Fibroblast of the aortic adventitia (primary cell): Measurements from ENCODE around the gene TFAM. TPM values are rescaled to one million over a fixed set of nuclear protein-coding genes. Genes with fewer than 3 reads are reported as not detected.
A peak's percentile ranks its signal among the peaks of the same experiment; 100 is the strongest.

Experiments used
- DNase-seq: peaks from one replicate; pipeline ENCODE4 v3.0.0-alpha.2; 2010; ENCODE audit warnings: low read depth
- H3K4me3 ChIP-seq: 2 replicates; pipeline ENCODE4 v1.5.1; 2011; ENCODE audit warnings: low read depth, mild to moderate bottlenecking, control low read depth, low read length, moderate library complexity
- total RNA-seq: library from RNA; depleted of rRNA; stranded (reverse); fragments of >200 nt; gene quantifications from 2 replicates; pipeline ENCODE4 v1.2.3, GENCODE V29; 2012; ENCODE audit warnings: low replicate concordance
- TF ChIP-seq, protein P1 (sequence below): IDR thresholded peaks from 2 replicates; pipeline ENCODE4 v1.5.1; 2011; ENCODE audit warnings: mild to moderate bottlenecking, low read length, control low read depth, inconsistent platforms; ENCODE audit not compliant: insufficient read depth

TFAM gene
- total RNA-seq, 1 donor: 24.9 TPM

GRCh38 chr10:58372607-58373441 lies 12.4 kb upstream of the TFAM start:
- DNase-seq: no peak
- TF ChIP-seq, protein P1, sequence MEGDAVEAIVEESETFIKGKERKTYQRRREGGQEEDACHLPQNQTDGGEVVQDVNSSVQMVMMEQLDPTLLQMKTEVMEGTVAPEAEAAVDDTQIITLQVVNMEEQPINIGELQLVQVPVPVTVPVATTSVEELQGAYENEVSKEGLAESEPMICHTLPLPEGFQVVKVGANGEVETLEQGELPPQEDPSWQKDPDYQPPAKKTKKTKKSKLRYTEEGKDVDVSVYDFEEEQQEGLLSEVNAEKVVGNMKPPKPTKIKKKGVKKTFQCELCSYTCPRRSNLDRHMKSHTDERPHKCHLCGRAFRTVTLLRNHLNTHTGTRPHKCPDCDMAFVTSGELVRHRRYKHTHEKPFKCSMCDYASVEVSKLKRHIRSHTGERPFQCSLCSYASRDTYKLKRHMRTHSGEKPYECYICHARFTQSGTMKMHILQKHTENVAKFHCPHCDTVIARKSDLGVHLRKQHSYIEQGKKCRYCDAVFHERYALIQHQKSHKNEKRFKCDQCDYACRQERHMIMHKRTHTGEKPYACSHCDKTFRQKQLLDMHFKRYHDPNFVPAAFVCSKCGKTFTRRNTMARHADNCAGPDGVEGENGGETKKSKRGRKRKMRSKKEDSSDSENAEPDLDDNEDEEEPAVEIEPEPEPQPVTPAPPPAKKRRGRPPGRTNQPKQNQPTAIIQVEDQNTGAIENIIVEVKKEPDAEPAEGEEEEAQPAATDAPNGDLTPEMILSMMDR: no peak

GRCh38 chr10:58373442-58373827 lies 11.8 kb upstream of the TFAM start:
- DNase-seq: no peak
- no peak overlapping the region for H3K4me3 ChIP-seq
- TF ChIP-seq, protein P1: no peak

More at GRCh38 chr10:58372607-58373441, 12.4 kb upstream of the TFAM start:
- no peak overlapping the region for H3K4me3 ChIP-seq

- DNase-seq: no peak
- H3K4me3 ChIP-seq: no peak overlapping the region
- TF ChIP-seq, protein P1: no peak
These were observed 2.7 kb upstream of the TFAM start for GRCh38 chr10:58382489-58382995.

- DNase-seq: no peak
- peak overlapping the region; percentile 95 for H3K4me3 ChIP-seq
- TF ChIP-seq, protein P1: no peak
These were observed 1.1 kb upstream of the TFAM start for GRCh38 chr10:58384095-58384494.

DNA sequence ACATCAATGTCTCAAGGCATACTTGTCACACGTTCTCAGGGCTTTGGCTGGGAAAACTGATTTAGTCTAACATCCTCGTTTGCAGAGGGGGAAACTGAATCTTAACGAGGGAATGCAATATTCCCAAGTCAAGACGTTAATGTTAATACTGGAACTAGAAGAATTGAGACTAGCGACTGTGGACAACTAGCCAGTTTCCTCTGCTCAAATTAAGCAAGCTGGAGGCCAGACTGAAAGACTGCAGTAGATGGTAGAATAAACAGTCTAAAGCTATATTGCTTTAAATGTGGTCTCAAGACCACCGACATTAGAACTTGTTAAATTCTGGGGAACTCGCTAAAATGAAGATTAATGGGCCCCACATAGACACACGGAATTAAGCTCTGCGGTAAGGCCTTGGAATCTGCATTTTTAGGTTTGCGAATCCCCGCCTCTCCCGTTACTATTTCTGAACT lies 639 bp upstream of the TFAM start:
- TF ChIP-seq, protein P1: no peak
- no peak for DNase-seq
- H3K4me3 ChIP-seq: peak overlapping the region; percentile 95

DNA sequence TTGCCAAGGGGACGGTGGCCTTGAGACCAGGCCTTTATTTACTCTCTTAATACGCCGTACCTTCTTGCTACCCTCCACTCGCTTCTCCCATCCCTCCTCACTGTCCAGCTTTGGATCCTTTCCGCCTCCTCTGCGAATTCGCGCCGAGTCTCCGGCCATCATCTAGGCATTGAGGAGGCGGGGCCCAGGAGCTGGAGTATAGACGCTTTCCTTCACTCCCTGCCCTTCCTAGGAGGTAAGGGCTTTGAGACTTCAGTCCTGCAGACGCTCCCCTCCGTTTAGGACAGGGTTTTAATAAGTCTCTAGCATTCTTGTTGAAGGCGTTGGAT lies 538 bp downstream of the TFAM start:
- H3K4me3 ChIP-seq: peak overlapping the region; percentile 95
- DNase-seq: peak; percentile 13
- TF ChIP-seq, protein P1: no peak
